ENCODE data around the gene TGIF2. TPM values are rescaled to one million over a fixed set of nuclear protein-coding genes. Genes with fewer than 3 reads are reported as not detected.

TGIF2 gene
- total RNA-seq, 4 donors from 2014 or later: 8.1 to 11.3 (median 9.1) TPM

- Histone ChIP-seq H3K4me3 (no peak overlapping the region), H3K4me1 (peaks cover 16% of the 10 kb centered on the region), H3K36me3 (peaks cover 30% of the 10 kb centered on the region), H3K27ac (no peak overlapping the region), H3K27me3 (no peaks in the 10 kb centered on the region), H3K9me3 (no peaks in the 10 kb centered on the region)
- 84% methylated on average over 2 of the region's 2 CpGs for WGBS
- TF ChIP-seq POLR2AphosphoS5 (IDR thresholded peaks at IDR 0.05): no peak
- TF ChIP-seq, protein P1, sequence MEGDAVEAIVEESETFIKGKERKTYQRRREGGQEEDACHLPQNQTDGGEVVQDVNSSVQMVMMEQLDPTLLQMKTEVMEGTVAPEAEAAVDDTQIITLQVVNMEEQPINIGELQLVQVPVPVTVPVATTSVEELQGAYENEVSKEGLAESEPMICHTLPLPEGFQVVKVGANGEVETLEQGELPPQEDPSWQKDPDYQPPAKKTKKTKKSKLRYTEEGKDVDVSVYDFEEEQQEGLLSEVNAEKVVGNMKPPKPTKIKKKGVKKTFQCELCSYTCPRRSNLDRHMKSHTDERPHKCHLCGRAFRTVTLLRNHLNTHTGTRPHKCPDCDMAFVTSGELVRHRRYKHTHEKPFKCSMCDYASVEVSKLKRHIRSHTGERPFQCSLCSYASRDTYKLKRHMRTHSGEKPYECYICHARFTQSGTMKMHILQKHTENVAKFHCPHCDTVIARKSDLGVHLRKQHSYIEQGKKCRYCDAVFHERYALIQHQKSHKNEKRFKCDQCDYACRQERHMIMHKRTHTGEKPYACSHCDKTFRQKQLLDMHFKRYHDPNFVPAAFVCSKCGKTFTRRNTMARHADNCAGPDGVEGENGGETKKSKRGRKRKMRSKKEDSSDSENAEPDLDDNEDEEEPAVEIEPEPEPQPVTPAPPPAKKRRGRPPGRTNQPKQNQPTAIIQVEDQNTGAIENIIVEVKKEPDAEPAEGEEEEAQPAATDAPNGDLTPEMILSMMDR (IDR thresholded peaks at IDR 0.05): no peak
- TF ChIP-seq POLR2A (IDR thresholded peaks at IDR 0.05): no peak
- no peak for TF ChIP-seq EP300 (IDR thresholded peaks at IDR 0.05)
- no peak for DNase-seq (ENCODE audit: low spot score in 2 of 2)
These were observed 10.7 kb downstream of the TGIF2 start for GRCh38 chr20:36584018-36584481.

- no peak overlapping the region for H3K27ac ChIP-seq
- H3K27me3 ChIP-seq: no peaks in the 10 kb centered on the region
- no peak overlapping the region for H3K4me3 ChIP-seq
- 39% methylated on average over 5 of the region's 8 CpGs for WGBS
- H3K9me3 ChIP-seq: no peaks in the 10 kb centered on the region
- peaks cover 16% of the 10 kb centered on the region for H3K36me3 ChIP-seq
- no peak for DNase-seq (ENCODE audit: low spot score in 2 of 2)
- TF ChIP-seq, protein P1 (IDR thresholded peaks at IDR 0.05): no peak
- TF ChIP-seq POLR2A (IDR thresholded peaks at IDR 0.05): no peak
- TF ChIP-seq POLR2AphosphoS5 (IDR thresholded peaks at IDR 0.05): no peak
- TF ChIP-seq EP300 (IDR thresholded peaks at IDR 0.05): no peak
- peaks cover 16% of the 10 kb centered on the region for H3K4me1 ChIP-seq
These were observed 12.2 kb downstream of the TGIF2 start for GRCh38 chr20:36585410-36586125.

DNA sequence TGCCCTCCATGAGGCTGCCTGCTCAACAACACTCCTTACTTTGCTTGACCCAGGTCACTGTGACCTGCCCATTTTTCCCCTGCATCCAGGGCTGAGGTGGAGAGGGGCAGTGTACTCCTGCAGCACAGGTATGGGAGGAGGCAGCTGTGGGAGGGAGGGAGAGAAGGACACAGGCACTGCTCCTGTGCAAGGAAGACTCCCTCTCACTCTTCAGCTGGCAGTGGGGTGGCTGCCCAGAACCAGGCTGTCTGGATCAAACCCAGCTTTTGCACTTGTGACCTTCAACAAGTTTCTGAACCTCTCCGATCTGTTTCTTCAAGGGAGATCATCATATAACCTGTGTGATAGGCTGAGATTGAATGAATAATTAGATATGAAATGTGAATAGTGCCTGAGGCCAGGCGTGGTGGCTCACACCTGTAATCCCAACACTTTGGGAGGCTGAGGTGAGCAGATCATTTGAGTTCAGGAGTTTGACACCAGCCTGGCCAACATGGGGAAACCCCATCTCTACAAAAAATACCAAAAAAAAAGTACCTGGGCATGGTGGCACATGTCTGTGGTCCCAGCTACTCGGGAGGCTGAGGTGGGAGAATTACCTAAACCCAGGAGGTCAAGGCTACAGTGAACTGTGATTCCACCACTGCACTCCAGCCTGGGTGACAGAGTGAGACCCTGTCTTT lies 14.1 kb downstream of the TGIF2 start:
- WGBS: 72% methylated on average over 3 of the region's 3 CpGs
- no peak for DNase-seq (ENCODE audit: low spot score in 2 of 2)

DNA sequence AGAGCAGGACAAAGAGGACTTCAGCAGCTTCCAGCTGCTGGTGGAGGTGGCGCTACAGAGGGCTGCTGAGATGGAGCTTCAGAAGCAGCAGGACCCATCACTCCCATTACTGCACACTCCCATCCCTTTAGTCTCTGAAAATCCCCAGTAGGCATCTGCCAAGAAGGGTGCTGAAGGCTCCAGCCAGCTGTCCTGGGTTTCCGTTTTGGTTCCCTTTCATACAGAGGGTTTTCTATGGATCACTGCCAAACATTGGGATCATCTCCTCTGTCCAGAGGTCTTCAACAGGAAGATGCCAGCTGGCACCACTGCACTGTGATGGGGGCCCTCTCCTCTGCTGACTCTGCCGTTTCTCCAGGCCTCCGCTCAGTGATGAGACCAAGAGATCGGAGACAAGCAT lies 17.9 kb downstream of the TGIF2 start:
- no peak overlapping the region for H3K27ac ChIP-seq
- peaks cover 3% of the 10 kb centered on the region for H3K4me1 ChIP-seq
- 94% methylated on average over 4 of the region's 5 CpGs for WGBS
- no peak for DNase-seq (ENCODE audit: low spot score in 2 of 2)
- H3K27me3 ChIP-seq: no peaks in the 10 kb centered on the region
- H3K9me3 ChIP-seq: no peaks in the 10 kb centered on the region
- no peaks in the 10 kb centered on the region for H3K36me3 ChIP-seq
- TF ChIP-seq EP300 (IDR thresholded peaks at IDR 0.05) (no peak), POLR2A (IDR thresholded peaks at IDR 0.05) (no peak), POLR2AphosphoS5 (IDR thresholded peaks at IDR 0.05) (no peak)
- TF ChIP-seq, protein P1 (IDR thresholded peaks at IDR 0.05): no peak
- H3K4me3 ChIP-seq: no peak overlapping the region

More for the DNA sequence above, 14.1 kb downstream of the TGIF2 start:
- no peak overlapping the region for H3K27ac ChIP-seq
- no peaks in the 10 kb centered on the region for H3K9me3 ChIP-seq
- no peak overlapping the region for H3K4me3 ChIP-seq
- H3K4me1 ChIP-seq: peaks cover 18% of the 10 kb centered on the region
- peaks cover 3% of the 10 kb centered on the region for H3K36me3 ChIP-seq
- H3K27me3 ChIP-seq: no peaks in the 10 kb centered on the region
- no peak for TF ChIP-seq EP300 (IDR thresholded peaks at IDR 0.05)

DNA sequence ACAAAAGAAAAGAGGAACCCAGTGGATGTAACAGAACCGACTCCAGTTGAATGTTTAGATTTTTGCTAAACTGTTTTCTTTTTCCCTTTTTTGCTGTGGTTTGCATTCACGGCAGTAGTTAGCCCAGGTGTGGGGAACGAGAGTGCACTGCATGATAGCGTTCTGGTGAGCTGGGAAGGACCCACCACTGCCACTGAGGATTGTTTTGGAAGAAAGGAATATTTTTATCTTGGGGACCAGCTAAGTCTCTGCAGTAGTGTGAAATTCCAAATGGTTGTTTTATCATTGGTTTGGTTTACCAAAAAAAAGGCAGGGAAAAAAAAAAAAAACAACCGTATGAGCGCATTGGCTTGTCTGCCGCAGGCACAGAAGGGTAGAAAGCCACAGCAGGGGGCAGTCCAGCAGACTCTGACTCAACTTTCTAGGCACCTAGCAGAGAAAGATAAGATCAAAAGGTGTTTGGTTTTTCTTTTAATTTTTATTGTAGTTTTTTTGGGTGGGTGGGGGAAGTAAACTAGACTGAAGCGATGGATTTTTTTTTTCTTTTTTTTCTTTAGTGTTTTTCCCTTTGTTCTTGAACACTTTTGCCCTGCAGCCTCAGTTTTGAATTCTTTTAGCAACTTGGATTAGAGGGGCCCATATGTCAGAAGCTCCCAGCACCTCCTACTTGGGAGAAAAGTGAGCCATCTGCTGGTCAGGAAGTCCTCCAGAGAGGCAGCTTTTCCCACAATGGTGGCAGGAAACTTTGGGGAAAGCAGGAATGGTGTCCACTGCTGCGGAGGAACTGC lies 18.7 kb downstream of the TGIF2 start:
- H3K4me3 ChIP-seq: no peak overlapping the region
- H3K4me1 ChIP-seq: peaks cover 3% of the 10 kb centered on the region
- 79% methylated on average over 9 of the region's 9 CpGs for WGBS
- no peak for TF ChIP-seq POLR2A (IDR thresholded peaks at IDR 0.05)
- TF ChIP-seq POLR2AphosphoS5 (IDR thresholded peaks at IDR 0.05): no peak
- TF ChIP-seq EP300 (IDR thresholded peaks at IDR 0.05): no peak
- TF ChIP-seq, protein P1 (IDR thresholded peaks at IDR 0.05): no peak
- H3K9me3 ChIP-seq: no peaks in the 10 kb centered on the region
- no peaks in the 10 kb centered on the region for H3K36me3 ChIP-seq
- H3K27ac ChIP-seq: no peak overlapping the region
- no peak for DNase-seq (ENCODE audit: low spot score in 2 of 2)
- no peaks in the 10 kb centered on the region for H3K27me3 ChIP-seq
